Astrocyte (in vitro differentiated cells and primary cell): ENCODE measurements around the gene NAA11. TPM values are rescaled to one million over a fixed set of nuclear protein-coding genes. Genes with fewer than 3 reads are reported as not detected.

Experiments
- DNase-seq: peaks from one replicate; pipeline ENCODE4 v3.0.0-alpha.2; 2010; ENCODE audit warnings: low read depth
- FAIRE-seq: peaks from 2 replicates; lab custom pipeline; 2011; peaks lifted over from hg19 to GRCh38; lab: Jason Lieb, UNC
- H2AFZ ChIP-seq: 2 replicates; pipeline ENCODE4 v1.6.0; 2012; ENCODE audit warnings: low read depth, low read length, inconsistent platforms
- H3K27ac ChIP-seq: 2 replicates; pipeline ENCODE4 v1.5.1; 2011; ENCODE audit warnings: low read depth, low read length, inconsistent platforms
- H3K27me3 ChIP-seq: 2 replicates; pipeline ENCODE4 v1.6.0; 2011; ENCODE audit warnings: low read length, inconsistent platforms; ENCODE audit not compliant: insufficient read depth
- H3K36me3 ChIP-seq: 2 replicates; pipeline ENCODE4 v1.5.1; 2011; ENCODE audit warnings: low read length, inconsistent platforms; ENCODE audit not compliant: insufficient read depth
- H3K4me1 ChIP-seq: 2 replicates; pipeline ENCODE4 v1.5.1; 2011; ENCODE audit warnings: low read length, inconsistent platforms; ENCODE audit not compliant: insufficient read depth
- H3K4me2 ChIP-seq: 2 replicates; pipeline ENCODE4 v1.6.0; 2012; ENCODE audit warnings: low read length, inconsistent platforms
- H3K4me3 ChIP-seq: 2 replicates; pipeline ENCODE4 v1.5.1; 2011; ENCODE audit warnings: low read depth, mild to moderate bottlenecking, low read length, inconsistent platforms; ENCODE audit not compliant: insufficient read depth
- H3K79me2 ChIP-seq: 2 replicates; pipeline ENCODE4 v1.6.0; 2012; ENCODE audit warnings: mild to moderate bottlenecking, low read length, inconsistent platforms; ENCODE audit not compliant: insufficient read depth
- H3K9ac ChIP-seq: 2 replicates; pipeline ENCODE4 v1.6.0; 2012; ENCODE audit warnings: mild to moderate bottlenecking, low read length, inconsistent platforms
- H3K9me3 ChIP-seq: 2 replicates; pipeline ENCODE4 v1.5.1; 2012; ENCODE audit warnings: low read depth, mild to moderate bottlenecking, low read length, inconsistent platforms; ENCODE audit not compliant: insufficient read depth
- H4K20me1 ChIP-seq: 2 replicates; pipeline ENCODE4 v1.6.0; 2012; ENCODE audit warnings: low read length, inconsistent platforms; ENCODE audit not compliant: insufficient read depth
- H3K27ac Mint-ChIP-seq: one replicate; pipeline ENCODE4 v1.8.0; 2021; ENCODE audit warnings: mild to moderate bottlenecking, mixed read lengths; ENCODE audit not compliant: unreplicated experiment
- H3K27me3 Mint-ChIP-seq: one replicate; pipeline ENCODE4 v1.8.0; 2021; ENCODE audit warnings: low read depth, mixed read lengths; ENCODE audit not compliant: unreplicated experiment
- H3K36me3 Mint-ChIP-seq: one replicate; pipeline ENCODE4 v1.8.0; 2021; ENCODE audit warnings: low read depth, mixed read lengths; ENCODE audit not compliant: unreplicated experiment
- H3K4me1 Mint-ChIP-seq: one replicate; pipeline ENCODE4 v1.8.0; 2021; ENCODE audit warnings: low read depth, mixed read lengths; ENCODE audit not compliant: unreplicated experiment
- H3K4me3 Mint-ChIP-seq: one replicate; pipeline ENCODE4 v1.8.0; 2021; ENCODE audit warnings: mild to moderate bottlenecking, moderate library complexity, mixed read lengths; ENCODE audit not compliant: unreplicated experiment
- H3K9me3 Mint-ChIP-seq: one replicate; pipeline ENCODE4 v1.8.0; 2021; ENCODE audit warnings: mild to moderate bottlenecking, mixed read lengths; ENCODE audit not compliant: unreplicated experiment
- CTCF ChIP-seq: IDR thresholded peaks from 2 replicates; pipeline ENCODE4 v1.5.1; 2011; ENCODE audit warnings: low read depth, mild to moderate bottlenecking, inconsistent platforms, low read length, moderate library complexity; ENCODE audit not compliant: insufficient read depth
- EZH2 ChIP-seq: IDR thresholded peaks from 2 replicates; pipeline ENCODE4 v1.6.1; 2012; ENCODE audit warnings: mild to moderate bottlenecking, low read length, inconsistent platforms; ENCODE audit not compliant: insufficient read depth
- total RNA-seq: library from RNA; stranded (reverse); gene quantifications from 2 replicates; pipeline ENCODE4 v1.2.1, GENCODE V29; 2021

The NAA11 gene
- total RNA-seq, 1 donor from 2014 or later = not detected

- Mint-ChIP-seq H3K9me3 (no peaks in the 10 kb centered on the region), H3K27me3 (no peaks in the 10 kb centered on the region), H3K4me1 (no peaks in the 10 kb centered on the region), H3K36me3 (no peaks in the 10 kb centered on the region), H3K4me3 (no peak overlapping the region), H3K27ac (no peak overlapping the region)
- no peaks in the 10 kb centered on the region for H3K79me2 ChIP-seq
- H3K27me3 ChIP-seq = no peaks in the 10 kb centered on the region
- no peak overlapping the region for H2AFZ ChIP-seq
- no peaks in the 10 kb centered on the region for H3K9me3 ChIP-seq
- TF ChIP-seq CTCF (no peak), EZH2 (no peak)
- no peak for FAIRE-seq
- no peaks in the 10 kb centered on the region for H3K36me3 ChIP-seq
- no peak overlapping the region for H3K4me3 ChIP-seq
- no peak overlapping the region for H3K4me2 ChIP-seq
- H4K20me1 ChIP-seq = no peaks in the 10 kb centered on the region
- H3K27ac ChIP-seq = no peak overlapping the region
- H3K4me1 ChIP-seq = no peaks in the 10 kb centered on the region
- no peak overlapping the region for H3K9ac ChIP-seq
- DNase-seq = no peak
Observed at GRCh38 chr4:79317711-79318110, 8.2 kb downstream of the NAA11 start.

- Histone ChIP-seq H3K79me2 (no peaks in the 10 kb centered on the region), H3K36me3 (no peaks in the 10 kb centered on the region), H3K4me3 (no peak overlapping the region), H2AFZ (no peak overlapping the region), H3K4me2 (no peak overlapping the region), H3K27ac (no peak overlapping the region), H3K9ac (no peak overlapping the region), H3K27me3 (no peaks in the 10 kb centered on the region), H3K9me3 (no peaks in the 10 kb centered on the region), H4K20me1 (no peaks in the 10 kb centered on the region), H3K4me1 (no peaks in the 10 kb centered on the region)
- Mint-ChIP-seq H3K9me3 (no peaks in the 10 kb centered on the region), H3K36me3 (no peaks in the 10 kb centered on the region), H3K4me1 (no peaks in the 10 kb centered on the region), H3K27me3 (no peaks in the 10 kb centered on the region), H3K4me3 (no peak overlapping the region), H3K27ac (no peak overlapping the region)
- TF ChIP-seq CTCF (no peak), EZH2 (no peak)
- DNase-seq = no peak
- FAIRE-seq = no peak
Observed at GRCh38 chr4:79315891-79316290, 10.0 kb downstream of the NAA11 start.

GRCh38 chr4:79311279-79311678 is 14.6 kb downstream of the NAA11 start:
- Mint-ChIP-seq H3K9me3 (no peaks in the 10 kb centered on the region), H3K4me3 (no peak overlapping the region), H3K27ac (no peak overlapping the region), H3K4me1 (no peaks in the 10 kb centered on the region), H3K36me3 (no peaks in the 10 kb centered on the region), H3K27me3 (peaks cover 2% of the 10 kb centered on the region)
- Histone ChIP-seq H3K27me3 (no peaks in the 10 kb centered on the region), H3K9ac (no peak overlapping the region), H2AFZ (no peak overlapping the region), H3K27ac (no peak overlapping the region), H3K36me3 (no peaks in the 10 kb centered on the region), H3K4me1 (no peaks in the 10 kb centered on the region), H4K20me1 (no peaks in the 10 kb centered on the region), H3K79me2 (no peaks in the 10 kb centered on the region), H3K9me3 (no peaks in the 10 kb centered on the region), H3K4me2 (no peak overlapping the region), H3K4me3 (no peak overlapping the region)
- no peak for DNase-seq
- TF ChIP-seq CTCF (no peak), EZH2 (no peak)
- FAIRE-seq = no peak
